HepG2 (cell line): ENCODE measurements around the gene MASP2. TPM values are rescaled to one million over a fixed set of nuclear protein-coding genes. Genes with fewer than 3 reads are reported as not detected.

Experiments used
- ATAC-seq: fragments of 200-7000 bp; cut with Tn5 transposase; 3 replicates; pipeline ENCODE4 v1.9.1; 2020; ENCODE audit warnings: mild to moderate bottlenecking, moderate library complexity
- BruUV-seq: library from RNA; stranded (reverse); fragments of 400-500 nt; replicated peaks from 2 replicates; lab custom pipeline; 2021; lab: Mats Ljungman, UMichigan
- CTCF ChIA-PET: fragments of 300-600 bp; formaldehyde crosslinking; extraction: SDS; loops from one replicate; lab custom pipeline; 2021; ENCODE audit warnings: low total read pairs, inconsistent platforms, low intra/inter-chr PET ratio; lab: Yijun Ruan, JAX
- POLR2A ChIA-PET: fragments of 350-600 bp; sonication (Branson Sonifier 250); formaldehyde crosslinking; loops from one replicate; lab custom pipeline; 2020; ENCODE audit warnings: antibody characterized with exemption, inconsistent platforms; lab: Yijun Ruan, JAX
- DNase-seq: peaks from one replicate; pipeline ENCODE4 v3.0.0-alpha.2; 2015; ENCODE audit warnings: low spot score
- FAIRE-seq: peaks from 3 replicates; lab custom pipeline; 2011; peaks lifted over from hg19 to GRCh38; lab: Jason Lieb, UNC
- H2AFZ ChIP-seq: one replicate; pipeline ENCODE4 v1.6.1; 2011; ENCODE audit warnings: low read length, inconsistent platforms
- H3K27ac ChIP-seq: fragments of 300-600 bp; 3 replicates; pipeline ENCODE4 v1.8.0; 2011; ENCODE audit warnings: mixed run types, mild to moderate bottlenecking, mixed read lengths, low read length, inconsistent platforms; ENCODE audit not compliant: insufficient read depth; ENCODE audit errors: extremely low read length
- H3K27me3 ChIP-seq, 2 experiments: fragments of 200-600 bp in 1 of 2; 2 replicates in 1 of 2; 3 replicates in 1 of 2; pipeline versions ENCODE4 v1.6.0 to v1.8.0; 2011; ENCODE audit warnings: low read length in 2 of 2, mild to moderate bottlenecking in 2 of 2, moderate library complexity in 2 of 2, inconsistent platforms in 1 of 2; ENCODE audit not compliant: insufficient read depth in 2 of 2, control insufficient read depth in 1 of 2
- H3K36me3 ChIP-seq, 2 experiments: fragments of 200-600 bp in 1 of 2; replicated peaks in 1 of 2; 2 replicates in 1 of 2; 3 replicates in 1 of 2; pipeline versions ENCODE4 v1.5.1 to v1.8.0; 2011; ENCODE audit warnings: low read length in 2 of 2, inconsistent platforms in 1 of 2; ENCODE audit not compliant: insufficient read depth in 2 of 2, control insufficient read depth in 1 of 2
- H3K4me1 ChIP-seq: 2 replicates; pipeline ENCODE4 v1.5.1; 2012; ENCODE audit warnings: low read length, inconsistent platforms; ENCODE audit not compliant: insufficient read depth
- H3K4me2 ChIP-seq: 2 replicates; pipeline ENCODE4 v1.6.0; 2011; ENCODE audit warnings: low read depth, low read length, inconsistent platforms
- H3K4me3 ChIP-seq, 3 experiments: fragments of 200-600 bp in 1 of 3; sonication (generic), shearing (Covaris generic) in 1 of 3; replicated peaks in 1 of 3; 2 replicates each; pipeline ENCODE4 v1.5.1; 2011 to 2016; ENCODE audit warnings: low read length in 3 of 3, inconsistent platforms in 2 of 3, low read depth in 2 of 3, mild to moderate bottlenecking in 2 of 3, control low read depth in 1 of 3, mixed read lengths in 1 of 3; ENCODE audit not compliant: insufficient read depth in 1 of 3
- H3K79me2 ChIP-seq: one replicate; pipeline ENCODE4 v1.6.1; 2011; ENCODE audit warnings: low read length, inconsistent platforms; ENCODE audit not compliant: insufficient read depth
- H3K9ac ChIP-seq: 2 replicates; pipeline ENCODE4 v1.6.0; 2011; ENCODE audit warnings: mild to moderate bottlenecking, low read depth, low read length, inconsistent platforms; ENCODE audit not compliant: insufficient read depth
- H3K9me3 ChIP-seq: 2 replicates; pipeline ENCODE4 v1.5.1; 2012; ENCODE audit warnings: mild to moderate bottlenecking, low read length
- H4K20me1 ChIP-seq: 2 replicates; pipeline ENCODE4 v1.6.0; 2011; ENCODE audit warnings: inconsistent platforms, mild to moderate bottlenecking, low read length, moderate library complexity; ENCODE audit not compliant: insufficient read depth
- ARNT2 ChIP-seq: sonication (generic); formaldehyde crosslinking; IDR thresholded peaks from 2 replicates; pipeline ENCODE4 v1.8.0; 2022; ENCODE audit warnings: mild to moderate bottlenecking, low read depth, missing genetic modification reagents, moderate library complexity
- EHMT2 ChIP-seq: fragments of 200-600 bp; sonication (generic); IDR thresholded peaks from 2 replicates; pipeline ENCODE4 v1.7.0; 2017; ENCODE audit warnings: antibody characterized with exemption, low read depth, low read length, borderline replicate concordance
- FOXK1 ChIP-seq: sonication (generic); formaldehyde crosslinking; IDR thresholded peaks from 2 replicates; pipeline ENCODE4 v1.4.0; 2020; ENCODE audit warnings: low read depth, missing genetic modification reagents, borderline replicate concordance
- FOXO4 ChIP-seq: sonication (generic); formaldehyde crosslinking; conservative IDR thresholded peaks from 2 replicates; pipeline ENCODE4 v1.8.1; 2023; ENCODE audit warnings: missing genetic modification reagents
- HOXA7 ChIP-seq: sonication (generic); formaldehyde crosslinking; IDR thresholded peaks from 2 replicates; pipeline ENCODE4 v1.8.1; 2022; ENCODE audit warnings: mild to moderate bottlenecking, missing genetic modification reagents, moderate library complexity
- IKZF5 ChIP-seq: IDR thresholded peaks from 2 replicates; pipeline ENCODE4 v1.6.1; 2018; ENCODE audit warnings: missing genetic modification reagents, mild to moderate bottlenecking, missing compliant biosample characterization
- KAT8 ChIP-seq: IDR thresholded peaks from 2 replicates; pipeline ENCODE4 v1.6.1; 2016; ENCODE audit warnings: missing genetic modification reagents, missing compliant biosample characterization
- MLLT10 ChIP-seq: sonication (generic); formaldehyde crosslinking; IDR thresholded peaks from 2 replicates; pipeline ENCODE4 v1.4.0; 2020; ENCODE audit warnings: missing genetic modification reagents
- MXI1 ChIP-seq: IDR thresholded peaks from 3 replicates; pipeline ENCODE4 v1.6.1; 2012; ENCODE audit warnings: low read depth, low read length, inconsistent platforms, borderline replicate concordance
- RARG ChIP-seq: sonication (generic); formaldehyde crosslinking; IDR thresholded peaks from 2 replicates; pipeline ENCODE4 v1.4.0; 2020; ENCODE audit warnings: low read depth, mild to moderate bottlenecking, missing genetic modification reagents
- SOX13 ChIP-seq, 3 experiments: fragments of 450-650 bp in 1 of 3; sonication (generic) in 1 of 3; formaldehyde crosslinking in 1 of 3; IDR thresholded peaks in 2 of 3; conservative IDR thresholded peaks in 1 of 3; 2 replicates each; pipeline versions ENCODE4 v1.5.0 to v1.6.1; 2016 to 2020; ENCODE audit warnings: antibody characterized with exemption in 1 of 3, mild to moderate bottlenecking in 1 of 3, missing compliant biosample characterization in 1 of 3, missing genetic modification reagents in 1 of 3, moderate library complexity in 1 of 3
- TCF7 ChIP-seq: sonication (generic); IDR thresholded peaks from 2 replicates; pipeline ENCODE4 v1.6.1; 2016; ENCODE audit warnings: antibody characterized with exemption, low read depth
- XRCC5 ChIP-seq: fragments of 200-400 bp; formaldehyde crosslinking; optimal IDR thresholded peaks from 2 replicates; pipeline ENCODE3; 2017; ENCODE audit warnings: mild to moderate bottlenecking, low read length
- ZNF207 ChIP-seq: fragments of 450-650 bp; IDR thresholded peaks from 2 replicates; pipeline ENCODE4 v1.6.1; 2016; ENCODE audit warnings: antibody characterized with exemption, borderline replicate concordance
- ZNF235 ChIP-seq: sonication (generic); formaldehyde crosslinking; IDR thresholded peaks from 2 replicates; pipeline ENCODE4 v1.8.1; 2023; ENCODE audit warnings: mild to moderate bottlenecking, missing genetic modification reagents, borderline replicate concordance
- ZNF317 ChIP-seq: sonication (generic); formaldehyde crosslinking; IDR thresholded peaks from 2 replicates; pipeline ENCODE4 v1.5.0; 2020; ENCODE audit warnings: mild to moderate bottlenecking, missing genetic modification reagents
- WGBS: methylation state at CpG from one replicate; pipeline ENCODE4 v1.1.6; 2017; ENCODE audit warnings: low lambda C conversion rate; 5-methylcytosine and 5-hydroxymethylcytosine counted together
- in situ Hi-C: cut with HindIII; loops from 2 replicates; pipeline ENCODE4 v1.10.0; 2017; ENCODE audit warnings: low pct_unique_long_range_greater_than_20kb; ENCODE audit not compliant: extremely low pct_ligation_motif_present
- intact Hi-C: fragments of 100-400 bp; cut with micrococcal nuclease; formaldehyde crosslinking; loops from one replicate; pipeline ENCODE4 v1.10.0; 2022; ENCODE audit not compliant: unreplicated experiment
- polyA plus RNA-seq, 8 experiments: library from polyadenylated mRNA; depleted of rRNA in 3 of 8; stranded (reverse) in 7 of 8; unstranded in 1 of 8; fragments of >200 nt; fragmentation: Illumina TruSeq in 4 of 8; extraction: Trizol in 4 of 8; gene quantifications; 2 replicates each; pipeline versions ENCODE4 v1.2.1 to v1.2.3, GENCODE V29; 2011 to 2016; ENCODE audit warnings: low read depth in 4 of 8, missing spikeins in 1 of 8, mixed read lengths in 1 of 8; ENCODE audit not compliant: insufficient read depth in 1 of 8
- total RNA-seq, 5 experiments: library from RNA; depleted of rRNA; stranded (reverse); fragments of >200 nt; fragmentation: Illumina TruSeq; extraction: Trizol; gene quantifications; 2 replicates each; pipeline ENCODE4 v1.2.3, GENCODE V29; 2016; ENCODE audit warnings: low read depth in 1 of 5
- TF ChIP-seq, protein P1 (sequence below): sonication (generic); formaldehyde crosslinking; IDR thresholded peaks from 2 replicates; pipeline ENCODE4 v1.5.1; 2020; ENCODE audit warnings: missing genetic modification reagents, mild to moderate bottlenecking, borderline replicate concordance
- TF ChIP-seq, protein P2 (sequence below): sonication (generic); formaldehyde crosslinking; IDR thresholded peaks from 2 replicates; pipeline ENCODE4 v1.8.1; 2023; ENCODE audit warnings: missing genetic modification reagents, mild to moderate bottlenecking, borderline replicate concordance

The MASP2 gene
- total and polyA plus RNA-seq, 2 of the 13 experiments (the other 11 are each of a cell fraction or from before 2014, with no cell fraction given) = 7.1 to 11.8 TPM

GRCh38 chr1:11055676-11056075 lies 8.6 kb upstream of the MASP2 start:
- H3K27me3 ChIP-seq = no peaks in the 10 kb centered on the region; a peak in 1 of 5 replicates
- H3K9me3 ChIP-seq = no peaks in the 10 kb centered on the region
- FAIRE-seq (no peak), DNase-seq (no peak), ATAC-seq (no peak)
- no peak overlapping the region for H3K4me2 ChIP-seq
- peaks cover 48% of the 10 kb centered on the region for H3K4me1 ChIP-seq
- 100% methylated on average over 7 of the region's 12 CpGs for WGBS
- ChIA-PET CTCF (no interaction called here), POLR2A (interaction anchor here (0.6 kb wide), 1 partner anchor 40 kb away, joined by 3 read pairs; no protein-coding TSS in a partner anchor)
- peaks cover 5 to 23% of the 10 kb centered on the region in 2 experiments; a peak in 4 of 5 replicates for H3K36me3 ChIP-seq
- no peak overlapping the region for H3K27ac ChIP-seq
- no peak overlapping the region for H2AFZ ChIP-seq
- TF ChIP-seq RARG (CRISPR knock-in tag) (no peak), ZNF207 (no peak), ARNT2 (no peak), HOXA7 (no peak), ZNF317 (no peak), FOXK1 (CRISPR knock-in tag) (no peak), FOXO4 (CRISPR knock-in tag) (no peak), IKZF5 (CRISPR knock-in tag) (no peak), EHMT2 (no peak), XRCC5 (no peak), SOX13 (IDR thresholded peaks at IDR 0.05) (no peak), SOX13 (CRISPR knock-in tag; conservative IDR thresholded peaks at IDR 0.05 in 1 of 2, IDR thresholded peaks at IDR 0.05 in 1 of 2) (no peak), ZNF235 (no peak), KAT8 (CRISPR knock-in tag) (no peak), MXI1 (no peak), TCF7 (no peak), MLLT10 (CRISPR knock-in tag) (no peak)
- TF ChIP-seq, protein P1, sequence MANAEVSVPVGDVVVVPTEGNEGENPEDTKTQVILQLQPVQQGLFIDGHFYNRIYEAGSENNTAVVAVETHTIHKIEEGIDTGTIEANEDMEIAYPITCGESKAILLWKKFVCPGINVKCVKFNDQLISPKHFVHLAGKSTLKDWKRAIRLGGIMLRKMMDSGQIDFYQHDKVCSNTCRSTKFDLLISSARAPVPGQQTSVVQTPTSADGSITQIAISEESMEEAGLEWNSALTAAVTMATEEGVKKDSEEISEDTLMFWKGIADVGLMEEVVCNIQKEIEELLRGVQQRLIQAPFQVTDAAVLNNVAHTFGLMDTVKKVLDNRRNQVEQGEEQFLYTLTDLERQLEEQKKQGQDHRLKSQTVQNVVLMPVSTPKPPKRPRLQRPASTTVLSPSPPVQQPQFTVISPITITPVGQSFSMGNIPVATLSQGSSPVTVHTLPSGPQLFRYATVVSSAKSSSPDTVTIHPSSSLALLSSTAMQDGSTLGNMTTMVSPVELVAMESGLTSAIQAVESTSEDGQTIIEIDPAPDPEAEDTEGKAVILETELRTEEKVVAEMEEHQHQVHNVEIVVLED (CRISPR knock-in tag) = no peak
- TF ChIP-seq, protein P2, sequence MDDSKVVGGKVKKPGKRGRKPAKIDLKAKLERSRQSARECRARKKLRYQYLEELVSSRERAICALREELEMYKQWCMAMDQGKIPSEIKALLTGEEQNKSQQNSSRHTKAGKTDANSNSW (CRISPR knock-in tag) = no peak
- no TSS peak for BruUV-seq
- H3K9ac ChIP-seq = no peak overlapping the region
- intact Hi-C loops = no loop called here
- H3K79me2 ChIP-seq = peaks cover 14% of the 10 kb centered on the region
- in situ Hi-C loops = no loop called here
- H3K4me3 ChIP-seq = no peak overlapping the region
- peaks cover 3% of the 10 kb centered on the region; the same call in 1 of the 2 replicates for H4K20me1 ChIP-seq
